GM23338 (cell line): ENCODE results near the gene CES2. TPM values are rescaled to one million over a fixed set of nuclear protein-coding genes. Genes with fewer than 3 reads are reported as not detected.

ENCODE experiments used
- ATAC-seq: fragments of 200-7000 bp; cut with Tn5 transposase; 3 replicates; pipeline ENCODE4 v1.9.1; 2020
- DNase-seq: peaks from one replicate; pipeline ENCODE4 v3.0.0-alpha.2; 2015; ENCODE audit warnings: low spot score
- H2AFZ ChIP-seq: fragments of 200-600 bp; sonication (generic); 2 replicates; pipeline ENCODE4 v1.8.0; 2016; ENCODE audit warnings: antibody characterized with exemption, mild to moderate bottlenecking, moderate library complexity
- H3F3A ChIP-seq: fragments of 200-600 bp; sonication (generic); replicated peaks from 2 replicates; pipeline ENCODE4 v1.8.0; 2017; ENCODE audit warnings: antibody characterized with exemption, mixed run types, low read depth
- H3K27ac ChIP-seq: fragments of 200-600 bp; sonication (generic); 2 replicates; pipeline ENCODE4 v1.6.1; 2016; ENCODE audit warnings: low read depth
- H3K27me3 ChIP-seq: fragments of 200-600 bp; sonication (generic); 2 replicates; pipeline ENCODE4 v1.8.0; 2016; ENCODE audit warnings: mild to moderate bottlenecking, mixed run types, moderate library complexity; ENCODE audit not compliant: insufficient read depth
- H3K36me3 ChIP-seq: fragments of 200-600 bp; sonication (generic); 2 replicates; pipeline ENCODE4 v1.8.0; 2016; ENCODE audit warnings: mild to moderate bottlenecking; ENCODE audit not compliant: insufficient read depth
- H3K4me1 ChIP-seq: fragments of 200-600 bp; sonication (generic); 2 replicates; pipeline ENCODE4 v1.8.0; 2016; ENCODE audit warnings: mild to moderate bottlenecking, moderate library complexity; ENCODE audit not compliant: insufficient read depth
- H3K4me2 ChIP-seq: fragments of 200-600 bp; sonication (generic); 2 replicates; pipeline ENCODE4 v1.7.1; 2017; ENCODE audit warnings: mixed run types
- H3K4me3 ChIP-seq: fragments of 200-600 bp; sonication (generic); 2 replicates; pipeline ENCODE4 v1.6.1; 2016; ENCODE audit warnings: mixed run types
- H3K79me2 ChIP-seq: fragments of 200-600 bp; sonication (generic); replicated peaks from 2 replicates; pipeline ENCODE4 v1.8.0; 2017; ENCODE audit warnings: mild to moderate bottlenecking; ENCODE audit not compliant: insufficient read depth
- H3K9me2 ChIP-seq: fragments of 200-600 bp; sonication (generic); 2 replicates; pipeline ENCODE4 v1.8.0; 2017; ENCODE audit not compliant: insufficient read depth
- H4K20me1 ChIP-seq: fragments of 200-600 bp; sonication (generic); replicated peaks from 2 replicates; pipeline ENCODE4 v1.8.0; 2017; ENCODE audit warnings: mild to moderate bottlenecking; ENCODE audit not compliant: insufficient read depth
- H3K27ac Mint-ChIP-seq: 2 replicates; pipeline ENCODE4 v1.8.0; 2020; ENCODE audit warnings: inconsistent platforms, mild to moderate bottlenecking, moderate library complexity, mixed read lengths
- H3K27me3 Mint-ChIP-seq: 3 replicates; pipeline ENCODE4 v1.8.0; 2022; ENCODE audit warnings: low read depth, mild to moderate bottlenecking, moderate library complexity, mixed read lengths, inconsistent platforms; ENCODE audit not compliant: insufficient read depth, poor library complexity
- H3K36me3 Mint-ChIP-seq: 3 replicates; pipeline ENCODE4 v1.8.0; 2021; ENCODE audit warnings: low read depth, mild to moderate bottlenecking, inconsistent platforms, moderate library complexity, mixed read lengths
- H3K4me1 Mint-ChIP-seq: 3 replicates; pipeline ENCODE4 v1.8.0; 2020; ENCODE audit warnings: mild to moderate bottlenecking, inconsistent platforms, mixed read lengths
- H3K4me3 Mint-ChIP-seq: 3 replicates; pipeline ENCODE4 v1.8.0; 2021; ENCODE audit warnings: moderate library complexity, mild to moderate bottlenecking, inconsistent platforms, mixed read lengths
- H3K9me3 Mint-ChIP-seq: 3 replicates; pipeline ENCODE4 v1.8.0; 2020; ENCODE audit warnings: moderate library complexity, mild to moderate bottlenecking, inconsistent platforms, mixed read lengths
- CREB1 ChIP-seq: fragments of 250-450 bp; sonication (Bioruptor Pico); IDR thresholded peaks from 2 replicates; pipeline ENCODE4 v1.5.0; 2020; ENCODE audit warnings: low read depth, mild to moderate bottlenecking, moderate library complexity
- EZH2 ChIP-seq: fragments of 200-600 bp; sonication (generic); IDR thresholded peaks from one replicate; pipeline ENCODE4 v1.8.0; 2017; ENCODE audit warnings: antibody characterized with exemption, mild to moderate bottlenecking, low read depth; ENCODE audit not compliant: unreplicated experiment
- EZH2phosphoT487 ChIP-seq: fragments of 200-600 bp; sonication (generic); IDR thresholded peaks from one replicate; pipeline ENCODE4 v1.8.1; 2018; ENCODE audit warnings: antibody characterized with exemption; ENCODE audit not compliant: unreplicated experiment
- REST ChIP-seq: IDR thresholded peaks from one replicate; pipeline ENCODE4 v1.6.1; 2018; ENCODE audit warnings: antibody characterized with exemption; ENCODE audit not compliant: unreplicated experiment
- STAT1 ChIP-seq: IDR thresholded peaks from one replicate; pipeline ENCODE4 v1.6.1; 2016; ENCODE audit warnings: antibody characterized with exemption; ENCODE audit not compliant: unreplicated experiment
- ZNF462 ChIP-seq: fragments of 250-450 bp; sonication (Bioruptor Pico); IDR thresholded peaks from 2 replicates; pipeline ENCODE4 v1.5.0; 2020; ENCODE audit warnings: mild to moderate bottlenecking, moderate library complexity
- polyA plus RNA-seq: library from polyadenylated mRNA; unstranded; fragments of >200 nt; fragmentation: Nextera tagmentation; extraction: Ambion mirVana; gene quantifications from 2 replicates; pipeline ENCODE4 v1.2.1, GENCODE V29; 2016
- total RNA-seq: library from RNA; depleted of rRNA; stranded (reverse); fragments of >200 nt; shearing (Covaris generic); gene quantifications from 2 replicates; pipeline ENCODE4 v1.2.3, GENCODE V29; 2014

Gene CES2
- total and polyA plus RNA-seq, 2 experiments from 2014 or later: 5.0 to 9.3 TPM

- H2AFZ ChIP-seq: no peak overlapping the region
- no peak overlapping the region for H3K4me3 ChIP-seq
- Mint-ChIP-seq H3K4me1 (peaks cover 10% of the 10 kb centered on the region), H3K27me3 (peaks cover 2% of the 10 kb centered on the region), H3K36me3 (peaks cover 44% of the 10 kb centered on the region), H3K27ac (no peak overlapping the region), H3K9me3 (no peaks in the 10 kb centered on the region), H3K4me3 (no peak overlapping the region)
- H3K9me2 ChIP-seq: no peaks in the 10 kb centered on the region
- DNase-seq (no peak), ATAC-seq (no peak)
- H3K36me3 ChIP-seq: peaks cover 11% of the 10 kb centered on the region; the same call in 1 of the 2 replicates
- no peaks in the 10 kb centered on the region for H3F3A ChIP-seq
- no peak overlapping the region for H3K27ac ChIP-seq
- no peaks in the 10 kb centered on the region for H3K27me3 ChIP-seq
- TF ChIP-seq EZH2 (no peak), REST (no peak), STAT1 (no peak), CREB1 (no peak), EZH2phosphoT487 (no peak), ZNF462 (CRISPR knock-in tag) (no peak)
- peaks cover 35% of the 10 kb centered on the region for H3K79me2 ChIP-seq
- no peak overlapping the region for H3K4me2 ChIP-seq
- H4K20me1 ChIP-seq: peaks cover 26% of the 10 kb centered on the region; the same call in 1 of the 2 replicates
- H3K4me1 ChIP-seq: peaks cover 8% of the 10 kb centered on the region; the same call in 1 of the 2 replicates
Observed at GRCh38 chr16:66886321-66886720, 49.0 kb upstream of the CES2 start.
